Left lung (tissue), 10 donors: ENCODE results near the gene CLEC4G. TPM values are rescaled to one million over a fixed set of nuclear protein-coding genes. Genes with fewer than 3 reads are reported as not detected.

Experiments used
- ATAC-seq: fragments of 200-7000 bp; cut with Tn5 transposase; one replicate; pipeline ENCODE4 v1.9.1; 2020; ENCODE audit warnings: moderate library complexity
- DNase-seq, 4 donors: peaks; one replicate each; pipeline ENCODE4 v3.0.0-alpha.2; 2013 to 2020
- H3K27ac ChIP-seq, 2 donors: fragments of 200-600 bp; sonication (generic) in 1 of 2; one replicate each; pipeline versions ENCODE4 v1.5.0 to v1.8.0; 2020 to 2021
- H3K27me3 ChIP-seq, 2 donors: fragments of 200-600 bp; sonication (generic) in 1 of 2; one replicate each; pipeline versions ENCODE4 v1.5.0 to v1.8.0; 2020 to 2021
- H3K36me3 ChIP-seq, 2 donors: fragments of 200-600 bp; sonication (generic) in 1 of 2; one replicate each; pipeline versions ENCODE4 v1.5.0 to v1.8.0; 2020 to 2021
- H3K4me1 ChIP-seq, 2 donors: fragments of 200-600 bp; one replicate each; pipeline ENCODE4 v1.8.0; 2021
- H3K4me3 ChIP-seq, 2 donors: fragments of 200-600 bp; sonication (generic) in 1 of 2; one replicate each; pipeline versions ENCODE4 v1.5.0 to v1.8.0; 2020 to 2021; ENCODE audit warnings: mild to moderate bottlenecking in 1 of 2
- H3K9me3 ChIP-seq, 2 donors: fragments of 200-600 bp; sonication (generic) in 1 of 2; one replicate each; pipeline versions ENCODE4 v1.5.0 to v1.8.0; 2020 to 2021
- intact Hi-C, 2 donors: fragments of 100-400 bp; cut with DNase I; formaldehyde crosslinking; loops; one replicate each; pipeline versions ENCODE4 v1.11.2 to v1.14.2; 2022
- polyA plus RNA-seq, 6 donors: library from polyadenylated mRNA; unstranded; fragments of 120-200 nt; gene quantifications; one replicate each; pipeline ENCODE4 v1.2.1, GENCODE V29; 2013; ENCODE audit not compliant: insufficient read length in 6 of 6
- total RNA-seq, 2 donors: library from RNA; stranded (reverse); fragmentation: NEBNext Ultra II Directional; extraction: Animal tissue kit (Norgen Biotek cat#: 25700); gene quantifications; one replicate each; pipeline ENCODE4 v1.2.1, GENCODE V29; 2021
- TF ChIP-seq, protein P1 (sequence below), 2 donors: fragments of 200-600 bp; sonication (generic) in 1 of 2; IDR thresholded peaks; one replicate each; pipeline versions ENCODE4 v1.5.0 to v1.8.0; 2021; ENCODE audit warnings: antibody characterized with exemption in 2 of 2
- donor health status: DM: no; HTN: yes; CAD: no.
- donor health status: DM: no; HTN: no; CAD: no.

The CLEC4G gene
- total and polyA plus RNA-seq, 8 donors: 0.20 to 2.2 (median 0.33) TPM; not detected in 2

DNA sequence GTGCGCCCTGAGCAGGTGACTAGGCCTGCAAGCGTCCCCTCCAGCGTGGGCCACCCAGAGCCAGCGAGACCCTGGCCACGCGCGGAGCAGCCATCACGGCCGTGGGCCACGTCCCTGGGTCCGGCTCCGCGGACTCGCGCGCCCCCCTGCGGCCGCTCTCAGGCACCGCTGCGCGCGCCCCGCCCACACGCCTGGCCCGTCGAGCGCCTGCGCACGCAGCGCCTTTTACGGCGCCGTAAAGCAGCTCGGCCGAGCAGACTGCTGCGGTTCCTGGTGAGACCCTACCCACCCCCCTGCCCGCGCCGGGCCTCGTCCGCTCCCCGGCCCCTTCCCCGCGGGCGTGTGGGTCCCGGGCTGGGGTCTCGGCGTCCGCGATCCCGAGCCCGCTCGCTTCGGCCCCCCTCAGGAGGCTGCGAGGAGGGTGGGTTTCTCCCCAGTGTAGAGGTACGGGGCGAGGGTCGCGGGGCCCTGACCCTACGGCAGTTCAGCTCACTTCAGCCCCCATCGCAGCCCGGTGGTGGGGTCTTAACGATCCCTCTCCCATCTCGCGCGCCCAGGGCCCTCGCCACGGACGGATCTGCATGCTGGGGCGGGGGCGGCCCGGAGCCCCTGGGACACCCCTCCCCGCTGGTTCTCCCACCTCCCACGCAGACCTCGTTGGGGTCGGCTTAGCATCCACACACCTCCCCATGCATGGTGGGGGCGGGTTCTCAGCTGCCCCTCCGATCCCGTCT, 51.1 kb downstream of the CLEC4G start, which contains the start of gene TRAPPC5:
Gene TRAPPC5, plus strand, starts transcription at position 228 of the 734 bp plus-strand sequence. CDS start 1,421 bp downstream, outside the sequence.
- TF ChIP-seq, protein P1, sequence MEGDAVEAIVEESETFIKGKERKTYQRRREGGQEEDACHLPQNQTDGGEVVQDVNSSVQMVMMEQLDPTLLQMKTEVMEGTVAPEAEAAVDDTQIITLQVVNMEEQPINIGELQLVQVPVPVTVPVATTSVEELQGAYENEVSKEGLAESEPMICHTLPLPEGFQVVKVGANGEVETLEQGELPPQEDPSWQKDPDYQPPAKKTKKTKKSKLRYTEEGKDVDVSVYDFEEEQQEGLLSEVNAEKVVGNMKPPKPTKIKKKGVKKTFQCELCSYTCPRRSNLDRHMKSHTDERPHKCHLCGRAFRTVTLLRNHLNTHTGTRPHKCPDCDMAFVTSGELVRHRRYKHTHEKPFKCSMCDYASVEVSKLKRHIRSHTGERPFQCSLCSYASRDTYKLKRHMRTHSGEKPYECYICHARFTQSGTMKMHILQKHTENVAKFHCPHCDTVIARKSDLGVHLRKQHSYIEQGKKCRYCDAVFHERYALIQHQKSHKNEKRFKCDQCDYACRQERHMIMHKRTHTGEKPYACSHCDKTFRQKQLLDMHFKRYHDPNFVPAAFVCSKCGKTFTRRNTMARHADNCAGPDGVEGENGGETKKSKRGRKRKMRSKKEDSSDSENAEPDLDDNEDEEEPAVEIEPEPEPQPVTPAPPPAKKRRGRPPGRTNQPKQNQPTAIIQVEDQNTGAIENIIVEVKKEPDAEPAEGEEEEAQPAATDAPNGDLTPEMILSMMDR (IDR thresholded peaks at IDR 0.05): peak; percentile 97 to 100
- DNase-seq: peak; percentile 84 to 98 (median 91)
- Histone ChIP-seq H3K36me3 (peaks cover 0 to 44% of the 10 kb centered on the region in 2 donors), H3K9me3 (no peaks in the 10 kb centered on the region), H3K4me3 (peak within 1 kb of the TSS; percentile 85 to 96), H3K27me3 (peaks cover 0 to 33% of the 10 kb centered on the region in 2 donors), H3K27ac (peak within 1 kb of the TSS; percentile 65 to 98), H3K4me1 (peaks cover 0 to 31% of the 10 kb centered on the region in 2 donors)
- ATAC-seq: peak; percentile 94
- intact Hi-C loops: loop anchor here in 1 of 2 donors (10.0 kb wide), 1 partner anchor 114 kb away; no protein-coding TSS in a partner anchor

DNA sequence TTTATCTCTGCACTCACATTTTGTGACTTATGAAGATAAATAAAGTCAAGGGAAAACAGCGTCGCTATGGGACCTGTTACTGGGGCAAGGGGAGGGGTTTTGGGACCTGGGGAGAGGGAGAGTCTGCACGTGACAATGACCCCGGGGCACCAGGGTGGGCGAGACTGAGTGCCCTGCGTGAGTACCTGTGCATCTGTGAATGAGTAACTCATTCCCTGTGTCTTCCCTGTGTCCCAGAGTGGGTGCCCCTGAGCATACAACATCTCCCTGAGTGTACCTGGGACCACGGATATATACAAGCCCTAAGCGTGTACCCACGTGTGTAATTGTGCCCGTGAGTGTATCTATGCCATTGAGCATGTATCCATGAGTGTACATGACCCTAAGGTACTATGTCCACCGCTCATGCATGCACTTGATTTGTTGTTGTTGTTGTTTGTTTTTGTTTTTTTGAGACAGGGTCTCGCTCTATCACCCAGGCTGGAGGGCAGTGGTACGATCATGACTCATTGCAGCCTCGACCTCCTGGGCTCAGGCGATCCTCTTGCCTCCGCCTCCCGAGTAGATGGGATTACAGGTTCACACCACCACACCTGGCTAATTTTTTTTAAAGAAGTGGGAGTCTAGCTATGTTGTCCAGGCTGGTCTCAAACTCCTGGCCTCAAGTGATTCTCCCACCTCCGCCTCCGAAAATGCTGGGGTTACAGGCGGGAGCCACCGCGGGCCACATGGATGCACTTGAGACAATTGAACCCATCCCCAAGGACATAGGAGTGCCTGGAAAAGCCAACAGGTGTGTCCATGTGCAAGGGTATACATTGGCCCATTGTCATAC, 51.9 kb downstream of the CLEC4G start:
- H3K4me3 ChIP-seq: peak overlapping the region; percentile 85 to 96
- TF ChIP-seq, protein P1 (IDR thresholded peaks at IDR 0.05): no peak
- H3K9me3 ChIP-seq: no peaks in the 10 kb centered on the region
- no peak for ATAC-seq
- intact Hi-C loops: loop anchor here in 1 of 2 donors (10.0 kb wide), 1 partner anchor 115 kb away; no protein-coding TSS in a partner anchor
- no peak for DNase-seq
- H3K27me3 ChIP-seq: peaks cover 0 to 33% of the 10 kb centered on the region in 2 donors
- peak overlapping the region; percentile 65 to 98 for H3K27ac ChIP-seq
- peaks cover 0 to 41% of the 10 kb centered on the region in 2 donors for H3K36me3 ChIP-seq
- H3K4me1 ChIP-seq: peaks cover 0 to 39% of the 10 kb centered on the region in 2 donors

DNA sequence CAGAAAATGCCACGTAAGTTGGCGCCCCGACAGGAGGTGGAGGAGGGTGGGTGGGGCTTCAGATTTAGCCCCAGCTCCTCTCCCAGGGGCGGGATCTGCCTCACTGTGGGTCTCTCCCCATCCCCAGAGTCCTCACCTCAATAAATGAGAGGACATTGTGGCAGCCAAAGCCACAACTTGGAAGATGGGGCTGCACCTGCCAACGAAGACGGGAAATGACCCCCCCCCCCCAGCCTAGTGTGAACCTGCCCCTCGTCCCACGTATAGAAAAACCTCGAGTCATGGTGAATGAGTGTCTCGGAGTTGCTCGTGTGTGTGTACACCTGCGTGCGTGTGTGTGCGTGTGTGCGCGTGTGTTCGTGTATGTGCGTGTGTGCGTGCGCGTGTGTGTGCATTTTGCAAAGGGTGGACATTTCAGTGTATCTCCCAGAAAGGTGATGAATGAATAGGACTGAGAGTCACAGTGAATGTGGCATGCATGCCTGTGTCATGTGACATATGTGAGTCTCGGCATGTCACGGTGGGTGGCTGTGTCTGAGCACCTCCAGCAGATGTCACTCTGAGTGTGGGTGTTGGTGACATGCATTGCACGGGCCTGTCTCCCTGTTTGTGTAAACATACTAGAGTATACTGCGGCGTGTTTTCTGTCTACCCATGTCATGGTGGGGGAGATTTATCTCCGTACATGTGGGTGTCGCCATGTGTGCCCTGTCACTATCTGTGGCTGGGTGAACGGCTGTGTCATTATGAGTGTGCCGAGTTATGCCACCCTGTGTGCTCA, 52.7 kb downstream of the CLEC4G start:
- ATAC-seq: no peak
- H3K27me3 ChIP-seq: peaks cover 0 to 33% of the 10 kb centered on the region in 2 donors
- no peak for DNase-seq
- peak overlapping the region in 1 of 2 donors; percentile 96 for H3K4me3 ChIP-seq
- TF ChIP-seq, protein P1 (IDR thresholded peaks at IDR 0.05): peak in 1 of 2 donors; percentile 25
- no peaks in the 10 kb centered on the region for H3K9me3 ChIP-seq
- intact Hi-C loops: no loop called here
- H3K36me3 ChIP-seq: peaks cover 0 to 32% of the 10 kb centered on the region in 2 donors
- H3K4me1 ChIP-seq: peaks cover 0 to 44% of the 10 kb centered on the region in 2 donors
- H3K27ac ChIP-seq: peak overlapping the region in 1 of 2 donors; percentile 98

Other genes starting within 250 kb of the CLEC4G start
- 1 to 10 TPM; 3.6 to 4.6 TPM for gene PEX11G, start 243.1 kb downstream of the CLEC4G start, total RNA-seq
- 1 to 10 TPM; 2.9 to 5.4 (median 4.0) TPM for gene PEX11G, start 243.1 kb downstream of the CLEC4G start, polyA plus RNA-seq
- 10 to 100 TPM; 46.1 to 47.6 TPM for gene ZNF358, start 216.0 kb downstream of the CLEC4G start, total RNA-seq
- 10 to 100 TPM; 36.9 to 56.1 (median 44.4) TPM for gene ZNF358, start 216.0 kb downstream of the CLEC4G start, polyA plus RNA-seq
- gene MCOLN1, start 209.5 kb downstream of the CLEC4G start, total RNA-seq: 10 to 100 TPM; 47.7 to 76.6 TPM
- 10 to 100 TPM; 13.0 to 17.2 (median 14.3) TPM for gene MCOLN1, start 209.5 kb downstream of the CLEC4G start, polyA plus RNA-seq
- 100 to 1,000 TPM; 134 to 255 TPM for gene PNPLA6, start 196.4 kb downstream of the CLEC4G start, total RNA-seq
- 10 to 100 TPM; 28.7 to 48.8 (median 36.3) TPM for gene PNPLA6, start 196.4 kb downstream of the CLEC4G start, polyA plus RNA-seq
- gene CAMSAP3, start 136.2 kb downstream of the CLEC4G start, total RNA-seq: 10 to 100 TPM; 20.5 to 22.3 TPM
- 10 to 100 TPM; 10.5 to 17.1 (median 14.1) TPM for gene CAMSAP3, start 136.2 kb downstream of the CLEC4G start, polyA plus RNA-seq
- gene XAB2, start 102.6 kb downstream of the CLEC4G start, total RNA-seq: 10 to 100 TPM; 32.8 to 33.7 TPM
- gene XAB2, start 102.6 kb downstream of the CLEC4G start, polyA plus RNA-seq: 10 to 100 TPM; 30.5 to 38.8 (median 32.0) TPM
- 10 to 100 TPM; 92.6 to 98.6 TPM for gene PET100, start 102.3 kb downstream of the CLEC4G start, total RNA-seq
- 100 to 1,000 TPM in 3 of 6 donors, 10 to 100 TPM in 3; 82.8 to 111 (median 99.0) TPM for gene PET100, start 102.3 kb downstream of the CLEC4G start, polyA plus RNA-seq
- 1 to 10 TPM; 1.6 to 1.8 TPM for gene PCP2, start 98.4 kb downstream of the CLEC4G start, total RNA-seq
- 1 to 10 TPM in 5 of 6 donors, under 1 TPM in 1; 0.57 to 1.6 (median 1.4) TPM for gene PCP2, start 98.4 kb downstream of the CLEC4G start, polyA plus RNA-seq
- 100 to 1,000 TPM; 153 to 277 TPM for gene STXBP2, start 95.0 kb downstream of the CLEC4G start, total RNA-seq
- 10 to 100 TPM; 32.5 to 46.1 (median 38.9) TPM for gene STXBP2, start 95.0 kb downstream of the CLEC4G start, polyA plus RNA-seq
- gene RETN, start 63.1 kb downstream of the CLEC4G start, total RNA-seq: 10 to 100 TPM in 1 of 2 donors, 1 to 10 TPM in 1; 3.6 to 22.4 TPM
- gene RETN, start 63.1 kb downstream of the CLEC4G start, polyA plus RNA-seq: 1 to 10 TPM; 1.2 to 3.9 (median 1.9) TPM
- gene MCEMP1, start 55.0 kb downstream of the CLEC4G start, total RNA-seq: 100 to 1,000 TPM in 1 of 2 donors, 10 to 100 TPM in 1; 26.4 to 112 TPM
- under 1 TPM; 0.32 to 0.90 (median 0.52) TPM for gene MCEMP1, start 55.0 kb downstream of the CLEC4G start, polyA plus RNA-seq
- gene TRAPPC5, start 51.3 kb downstream of the CLEC4G start, total RNA-seq: 100 to 1,000 TPM; 105 to 106 TPM
- 10 to 100 TPM; 25.7 to 51.5 (median 40.3) TPM for gene TRAPPC5, start 51.3 kb downstream of the CLEC4G start, polyA plus RNA-seq
- gene FCER2, start 30.0 kb downstream of the CLEC4G start, total RNA-seq: under 1 TPM; 0.58 to 0.73 TPM
- under 1 TPM; 0.27 to 0.61 (median 0.47) TPM for gene FCER2, start 30.0 kb downstream of the CLEC4G start, polyA plus RNA-seq
- gene CD209, start 15.4 kb upstream of the CLEC4G start, total RNA-seq: 10 to 100 TPM in 1 of 2 donors, 1 to 10 TPM in 1; 9.2 to 10.6 TPM
- gene CD209, start 15.4 kb upstream of the CLEC4G start, polyA plus RNA-seq: 1 to 10 TPM; 2.9 to 4.3 (median 3.1) TPM
- 1 to 10 TPM in 1 of 2 donors, not detected in 1; 2.7 TPM for gene CLEC4M, start 31.1 kb upstream of the CLEC4G start, total RNA-seq
- 1 to 10 TPM in 4 of 6 donors, under 1 TPM in 2; 0.78 to 2.2 (median 1.3) TPM for gene CLEC4M, start 31.1 kb upstream of the CLEC4G start, polyA plus RNA-seq
- gene EVI5L, start 98.1 kb upstream of the CLEC4G start, total RNA-seq: 10 to 100 TPM; 14.2 to 16.9 TPM
- 10 to 100 TPM; 11.3 to 18.1 (median 14.7) TPM for gene EVI5L, start 98.1 kb upstream of the CLEC4G start, polyA plus RNA-seq
- gene PRR36, start 142.3 kb upstream of the CLEC4G start, total RNA-seq: 1 to 10 TPM; 1.2 to 4.2 TPM
- 10 to 100 TPM in 3 of 6 donors, 1 to 10 TPM in 3; 8.4 to 13.4 (median 10.1) TPM for gene PRR36, start 142.3 kb upstream of the CLEC4G start, polyA plus RNA-seq
- gene LRRC8E, start 156.4 kb upstream of the CLEC4G start, total RNA-seq: 10 to 100 TPM in 1 of 2 donors, 1 to 10 TPM in 1; 5.9 to 10.5 TPM
- 1 to 10 TPM; 3.7 to 5.7 (median 4.5) TPM for gene LRRC8E, start 156.4 kb upstream of the CLEC4G start, polyA plus RNA-seq
- gene MAP2K7, start 171.8 kb upstream of the CLEC4G start, total RNA-seq: 10 to 100 TPM; 30.5 to 31.1 TPM
- 10 to 100 TPM; 25.7 to 33.1 (median 30.5) TPM for gene MAP2K7, start 171.8 kb upstream of the CLEC4G start, polyA plus RNA-seq
- gene TGFBR3L, start 182.7 kb upstream of the CLEC4G start, total RNA-seq: under 1 TPM; 0.29 to 0.55 TPM
- under 1 TPM in 4 of 6 donors, not detected in 2; 0.11 to 0.26 (median 0.19) TPM for gene TGFBR3L, start 182.7 kb upstream of the CLEC4G start, polyA plus RNA-seq
- gene SNAPC2, start 188.2 kb upstream of the CLEC4G start, total RNA-seq: 10 to 100 TPM; 15.2 to 20.5 TPM
- gene SNAPC2, start 188.2 kb upstream of the CLEC4G start, polyA plus RNA-seq: 10 to 100 TPM; 11.1 to 18.5 (median 14.9) TPM
- 1 to 10 TPM; 6.5 to 8.5 TPM for gene CTXN1, start 194.0 kb upstream of the CLEC4G start, total RNA-seq
- gene CTXN1, start 194.0 kb upstream of the CLEC4G start, polyA plus RNA-seq: 10 to 100 TPM in 3 of 6 donors, 1 to 10 TPM in 3; 4.2 to 13.3 (median 9.9) TPM
- gene TIMM44, start 211.6 kb upstream of the CLEC4G start, total RNA-seq: 10 to 100 TPM; 42.2 to 52.1 TPM
- 10 to 100 TPM; 36.7 to 56.5 (median 42.9) TPM for gene TIMM44, start 211.6 kb upstream of the CLEC4G start, polyA plus RNA-seq